Naive thymus-derived CD4-positive, alpha-beta T cell (primary cell): Measurements from ENCODE around the gene SLC2A13. TPM values are rescaled to one million over a fixed set of nuclear protein-coding genes. Genes with fewer than 3 reads are reported as not detected.

Experiments
- ATAC-seq: fragments of 150-1000 bp; cut with Tn5 transposase; 2 replicates; pipeline ENCODE4 v1.10.0; 2021; ENCODE audit warnings: mild to moderate bottlenecking, moderate library complexity
- CTCF ChIA-PET: fragments of 350-600 bp; sonication (Branson Sonifier 250); formaldehyde crosslinking; loops from one replicate; lab custom pipeline; 2021; ENCODE audit warnings: antibody characterized with exemption; lab: Charles Lee
- POLR2A ChIA-PET: fragments of 350-600 bp; sonication (Branson Sonifier 250); formaldehyde crosslinking; loops from one replicate; lab custom pipeline; 2021; ENCODE audit warnings: antibody characterized with exemption, inconsistent platforms; lab: Charles Lee
- DNase-seq, 9 donors: peaks; one replicate each; pipeline versions ENCODE4 v3.0.0 to v3.0.0-alpha.2; 2020 to 2022; ENCODE audit warnings: mixed read lengths in 1 of 9
- H3K27ac ChIP-seq: one replicate; pipeline ENCODE4 v1.7.0; 2013; ENCODE audit warnings: mild to moderate bottlenecking, low read depth, low read length, moderate library complexity
- H3K27me3 ChIP-seq, 2 donors: one replicate each; pipeline ENCODE4 v1.7.0; 2013; ENCODE audit warnings: low read length in 2 of 2, mild to moderate bottlenecking in 2 of 2, moderate library complexity in 2 of 2; ENCODE audit not compliant: control insufficient read depth in 2 of 2, insufficient read depth in 2 of 2
- H3K36me3 ChIP-seq, 3 experiments: 1 replicate in 2 of 3; 2 replicates in 1 of 3; pipeline ENCODE4 v1.7.0; 2013; ENCODE audit warnings: low read length in 3 of 3, mild to moderate bottlenecking in 3 of 3, moderate library complexity in 1 of 3; ENCODE audit not compliant: insufficient read depth in 3 of 3, control insufficient read depth in 2 of 3
- H3K4me1 ChIP-seq, 2 donors: one replicate each; pipeline ENCODE4 v1.7.0; 2013; ENCODE audit warnings: low read length in 2 of 2, mild to moderate bottlenecking in 2 of 2, moderate library complexity in 1 of 2; ENCODE audit not compliant: control insufficient read depth in 2 of 2, insufficient read depth in 2 of 2
- H3K4me3 ChIP-seq: 2 replicates; pipeline ENCODE4 v1.7.0; 2013; ENCODE audit warnings: mild to moderate bottlenecking, low read length
- H3K9me3 ChIP-seq, 3 experiments: 1 replicate in 2 of 3; 2 replicates in 1 of 3; pipeline ENCODE4 v1.7.0; 2013; ENCODE audit warnings: low read length in 3 of 3; ENCODE audit not compliant: control insufficient read depth in 2 of 3
- H3K27ac Mint-ChIP-seq, 9 donors: one replicate each; pipeline ENCODE4 v1.8.0; 2020 to 2022; ENCODE audit warnings: mixed read lengths in 9 of 9, mild to moderate bottlenecking in 8 of 9, moderate library complexity in 5 of 9, inconsistent platforms in 2 of 9
- H3K27me3 Mint-ChIP-seq, 5 donors: one replicate each; pipeline ENCODE4 v1.8.0; 2021 to 2022; ENCODE audit warnings: mixed read lengths in 5 of 5, mild to moderate bottlenecking in 1 of 5
- H3K36me3 Mint-ChIP-seq, 5 donors: one replicate each; pipeline ENCODE4 v1.8.0; 2020 to 2022; ENCODE audit warnings: mixed read lengths in 5 of 5, mild to moderate bottlenecking in 3 of 5, inconsistent platforms in 1 of 5
- H3K4me1 Mint-ChIP-seq, 7 donors: one replicate each; pipeline ENCODE4 v1.8.0; 2020 to 2022; ENCODE audit warnings: mixed read lengths in 7 of 7, mild to moderate bottlenecking in 3 of 7, inconsistent platforms in 1 of 7
- H3K4me3 Mint-ChIP-seq, 10 donors: one replicate each; pipeline ENCODE4 v1.8.0; 2020 to 2022; ENCODE audit warnings: mild to moderate bottlenecking in 10 of 10, mixed read lengths in 10 of 10, moderate library complexity in 6 of 10, inconsistent platforms in 2 of 10
- H3K9me3 Mint-ChIP-seq, 11 donors: one replicate each; pipeline ENCODE4 v1.8.0; 2020 to 2022; ENCODE audit warnings: mixed read lengths in 11 of 11, mild to moderate bottlenecking in 4 of 11, inconsistent platforms in 1 of 11, moderate library complexity in 1 of 11
- intact Hi-C, 2 donors: fragments of 100-400 bp; cut with micrococcal nuclease; formaldehyde crosslinking; loops; one replicate each; pipeline ENCODE4 v1.15.1; 2023
- polyA plus RNA-seq, 2 donors: library from polyadenylated mRNA; unstranded; fragments of 300-500 nt; fragmentation: Illumina TruSeq; gene quantifications; one replicate each; pipeline ENCODE4 v1.2.3, GENCODE V29; 2021
- total RNA-seq, 6 experiments: library from RNA in 5 of 6; stranded (reverse) in 5 of 6; gene quantifications; 1 replicate in 5 of 6; 2 replicates in 1 of 6; pipeline ENCODE4 v1.2.3 and lab custom pipeline; 2021 to 2026

The SLC2A13 gene
- total and polyA plus RNA-seq, 7 experiments from 2014 or later: 1.2 to 5.8 (median 4.4) TPM

- H3K27me3 ChIP-seq: no peaks in the 10 kb centered on the region
- H3K27me3 Mint-ChIP-seq: peaks cover 0 to 35% (median 2%) of the 10 kb centered on the region in 5 donors
- H3K27ac Mint-ChIP-seq: peak overlapping the region in 8 of 9 donors; percentile 58 to 88 (median 74)
- peaks cover 10 to 16% of the 10 kb centered on the region in 2 donors for H3K4me1 ChIP-seq
- CTCF ChIA-PET: interaction anchor here (0.9 to 5.3 kb wide), 6 partner anchors 10 to 101 kb away, joined by 3 to 33 read pairs (median 4); no protein-coding TSS in a partner anchor
- H3K4me3 Mint-ChIP-seq: peak overlapping the region; percentile 80 to 94 (median 90)
- H3K36me3 ChIP-seq: no peaks in the 10 kb centered on the region
- intact Hi-C loops: loop anchor here (1.0 to 10.0 kb wide), 13 partner anchors 30 to 1988 kb away; partner anchors contain the start of genes ALG10B (in 2 of the 2), CPNE8 (in 1 of the 2) and KIF21A (in 1 of the 2)
- peak overlapping the region; percentile 50 for H3K4me3 ChIP-seq
- peaks cover 20 to 38% (median 31%) of the 10 kb centered on the region in 7 donors for H3K4me1 Mint-ChIP-seq
- no peaks in the 10 kb centered on the region for H3K9me3 ChIP-seq
- peaks cover 0 to 1% (median 0%) of the 10 kb centered on the region in 11 donors for H3K9me3 Mint-ChIP-seq
- peak overlapping the region; percentile 4 for H3K27ac ChIP-seq
- POLR2A ChIA-PET: no interaction called here
- DNase-seq (peak; percentile 71 to 89 (median 81)), ATAC-seq (peak; percentile 69)
- H3K36me3 Mint-ChIP-seq: no peaks in the 10 kb centered on the region
Observed at GRCh38 chr12:40107098-40107802, 1.4 kb upstream of the SLC2A13 start.

DNA sequence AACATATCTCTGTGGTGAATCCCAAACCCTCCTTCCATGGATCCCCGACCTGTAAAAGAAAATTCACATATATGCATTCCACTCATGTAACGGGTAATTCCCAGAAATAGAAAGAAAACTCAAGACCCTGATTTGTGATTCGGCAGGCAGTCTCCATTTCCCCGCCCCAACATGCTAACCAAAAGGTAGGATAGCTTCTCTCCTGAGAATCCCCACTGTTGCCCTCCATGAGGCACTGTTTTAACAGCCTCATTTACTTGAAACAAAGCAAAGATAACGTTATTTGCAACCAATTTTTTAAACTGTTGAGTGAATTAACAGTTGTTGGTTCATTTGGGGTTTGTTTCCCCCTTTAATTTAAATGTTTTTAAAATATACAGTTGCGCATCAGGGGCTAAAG lies 774 bp upstream of the SLC2A13 start:
- ATAC-seq: no peak
- Mint-ChIP-seq H3K4me1 (peaks cover 20 to 38% (median 31%) of the 10 kb centered on the region in 7 donors), H3K9me3 (peaks cover 0 to 1% (median 0%) of the 10 kb centered on the region in 11 donors), H3K27me3 (peaks cover 0 to 36% (median 3%) of the 10 kb centered on the region in 5 donors), H3K36me3 (no peaks in the 10 kb centered on the region), H3K27ac (peak overlapping the region in 8 of 9 donors; percentile 23 to 88 (median 74)), H3K4me3 (peak overlapping the region; percentile 76 to 94 (median 90))
- no peak overlapping the region for H3K4me3 ChIP-seq
- peak in 2 of 9 donors; percentile 1 to 8 for DNase-seq
- intact Hi-C loops: loop anchor here (1.0 to 10.0 kb wide), 15 partner anchors 30 to 1988 kb away; partner anchors contain the start of genes ALG10B (in 2 of the 2), KIF21A (in 2 of the 2), ABCD2 (in 1 of the 2) and CPNE8 (in 1 of the 2)
- no peaks in the 10 kb centered on the region for H3K27me3 ChIP-seq
- peak overlapping the region; percentile 4 for H3K27ac ChIP-seq
- no peaks in the 10 kb centered on the region for H3K9me3 ChIP-seq
- ChIA-PET CTCF (interaction anchor here (0.7 to 5.3 kb wide), 4 partner anchors 14 to 600 kb away, joined by 3 to 33 read pairs (median 4); no protein-coding TSS in a partner anchor), POLR2A (no interaction called here)
- H3K36me3 ChIP-seq: no peaks in the 10 kb centered on the region
- H3K4me1 ChIP-seq: peaks cover 10 to 16% of the 10 kb centered on the region in 2 donors

- Histone ChIP-seq H3K27me3 (no peaks in the 10 kb centered on the region), H3K4me3 (peak overlapping the region; percentile 61), H3K36me3 (no peaks in the 10 kb centered on the region), H3K27ac (peak overlapping the region; percentile 66), H3K4me1 (peaks cover 10 to 16% of the 10 kb centered on the region in 2 donors), H3K9me3 (no peaks in the 10 kb centered on the region)
- Mint-ChIP-seq H3K27ac (peak overlapping the region; percentile 11 to 88 (median 71)), H3K36me3 (no peaks in the 10 kb centered on the region), H3K27me3 (peaks cover 0 to 39% (median 4%) of the 10 kb centered on the region in 5 donors), H3K4me3 (peak overlapping the region; percentile 76 to 94 (median 90)), H3K4me1 (peaks cover 23 to 38% (median 31%) of the 10 kb centered on the region in 7 donors), H3K9me3 (peaks cover 0 to 1% (median 0%) of the 10 kb centered on the region in 11 donors)
- DNase-seq: no peak
- intact Hi-C loops: loop anchor here (1.0 to 10.0 kb wide), 11 partner anchors 31 to 1989 kb away; partner anchors contain the start of genes ALG10B (in 2 of the 2), KIF21A (in 2 of the 2), ABCD2 (in 1 of the 2) and CPNE8 (in 1 of the 2)
- POLR2A ChIA-PET: no interaction called here
- CTCF ChIA-PET: interaction anchor here (0.7 to 5.3 kb wide), 4 partner anchors 93 to 599 kb away, joined by 3 to 33 read pairs (median 4); no protein-coding TSS in a partner anchor
- ATAC-seq: no peak
Observed at GRCh38 chr12:40106202-40106533, 287 bp upstream of the SLC2A13 start.

- H3K27me3 ChIP-seq: no peaks in the 10 kb centered on the region
- ATAC-seq (no peak), DNase-seq (peak in 1 of 9 donors; percentile 3)
- H3K27me3 Mint-ChIP-seq: peaks cover 0 to 32% (median 4%) of the 10 kb centered on the region in 5 donors
- intact Hi-C loops: loop anchor here (5.0 to 10.0 kb wide), 4 partner anchors 418 to 1990 kb away; partner anchors contain the start of genes ALG10B (in 1 of the 2) and CPNE8 (in 1 of the 2)
- H3K36me3 Mint-ChIP-seq: no peaks in the 10 kb centered on the region
- peak overlapping the region; percentile 61 for H3K4me3 ChIP-seq
- POLR2A ChIA-PET: no interaction called here
- peak overlapping the region; percentile 66 for H3K27ac ChIP-seq
- peaks cover 10 to 16% of the 10 kb centered on the region in 2 donors for H3K4me1 ChIP-seq
- H3K9me3 ChIP-seq: no peaks in the 10 kb centered on the region
- no peaks in the 10 kb centered on the region for H3K36me3 ChIP-seq
- H3K4me1 Mint-ChIP-seq: peaks cover 23 to 38% (median 31%) of the 10 kb centered on the region in 7 donors
- CTCF ChIA-PET: interaction anchor here (1.2 to 5.3 kb wide), 2 partner anchors 91 to 95 kb away, joined by 3 to 33 read pairs; no protein-coding TSS in a partner anchor
- peaks cover 0 to 1% (median 0%) of the 10 kb centered on the region in 11 donors for H3K9me3 Mint-ChIP-seq
- peak overlapping the region in 9 of 10 donors; percentile 80 to 94 (median 86) for H3K4me3 Mint-ChIP-seq
- H3K27ac Mint-ChIP-seq: no peak overlapping the region
Observed at GRCh38 chr12:40105265-40105514, 691 bp downstream of the SLC2A13 start.

- Mint-ChIP-seq H3K36me3 (no peaks in the 10 kb centered on the region), H3K4me3 (peak overlapping the region; percentile 80 to 94 (median 86)), H3K4me1 (peaks cover 23 to 41% (median 31%) of the 10 kb centered on the region in 7 donors), H3K27me3 (peaks cover 0 to 30% (median 4%) of the 10 kb centered on the region in 5 donors), H3K27ac (peak overlapping the region in 7 of 9 donors; percentile 51 to 85 (median 64)), H3K9me3 (peaks cover 0 to 1% (median 0%) of the 10 kb centered on the region in 11 donors)
- Histone ChIP-seq H3K4me3 (peak overlapping the region; percentile 61), H3K27ac (peak overlapping the region; percentile 66), H3K27me3 (no peaks in the 10 kb centered on the region), H3K36me3 (no peaks in the 10 kb centered on the region), H3K4me1 (peaks cover 10 to 16% of the 10 kb centered on the region in 2 donors), H3K9me3 (no peaks in the 10 kb centered on the region)
- intact Hi-C loops: loop anchor here (5.0 to 10.0 kb wide), 4 partner anchors 417 to 1990 kb away; partner anchors contain the start of genes ALG10B (in 1 of the 2) and CPNE8 (in 1 of the 2)
- ChIA-PET CTCF (interaction anchor here (1.2 to 1.6 kb wide), 2 partner anchors 91 to 94 kb away, joined by 3 to 6 read pairs; no protein-coding TSS in a partner anchor), POLR2A (interaction anchor here (0.6 kb wide), 1 partner anchor 165 kb away, joined by 4 read pairs; no protein-coding TSS in a partner anchor)
- ATAC-seq (no peak), DNase-seq (peak in 1 of 9 donors; percentile 5)
Observed at GRCh38 chr12:40104461-40105264, 1.2 kb downstream of the SLC2A13 start.
